Measurements from ENCODE around the gene S1PR4. TPM values are rescaled to one million over a fixed set of nuclear protein-coding genes. Genes with fewer than 3 reads are reported as not detected.

The S1PR4 gene
- total and polyA plus RNA-seq, 2 of the 8 experiments (the other 6 are each of a cell fraction or from before 2014, with no cell fraction given) = not detected

DNA sequence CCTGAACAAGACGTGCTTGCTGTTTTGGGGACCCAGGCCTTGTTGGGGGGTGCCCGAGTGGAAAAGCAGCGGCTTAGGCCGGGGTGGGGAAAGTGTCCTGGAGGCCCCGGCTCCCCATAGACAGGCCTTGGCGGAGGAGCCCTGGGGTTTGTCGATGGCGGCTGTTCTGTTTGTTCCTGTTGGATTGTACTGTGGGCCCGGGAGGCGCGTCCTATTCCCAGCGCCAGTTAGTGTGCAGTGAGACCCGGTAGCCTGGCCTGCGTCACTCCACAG lies 18.3 kb downstream of the S1PR4 start (continued):
- TF ChIP-seq ZNF274 (IDR thresholded peaks at IDR 0.05; ENCODE audit: borderline replicate concordance, extremely low read depth, low read length) = no peak
- no peak for TF ChIP-seq RAD21 (IDR thresholded peaks at IDR 0.05 in 1 of 2, conservative IDR thresholded peaks at IDR 0.05 in 1 of 2; ENCODE audit: low read depth in 2 of 2, low read length in 2 of 2)
- no peak for TF ChIP-seq EGR1 (IDR thresholded peaks at IDR 0.05; ENCODE audit: borderline replicate concordance, low read depth, low read length)
- no peak for TF ChIP-seq SP1 (IDR thresholded peaks at IDR 0.05; ENCODE audit: low read depth, low read length)
- no peak for TF ChIP-seq SP2 (IDR thresholded peaks at IDR 0.05; ENCODE audit: low read length)
- no peak for TF ChIP-seq CEBPB (IDR thresholded peaks at IDR 0.05; ENCODE audit: low read depth, low read length)
- no peak for TF ChIP-seq EP300 (IDR thresholded peaks at IDR 0.05; ENCODE audit: borderline replicate concordance in 1 of 2, low read depth in 2 of 2, low read length in 2 of 2)
- no peak for TF ChIP-seq CBX8 (IDR thresholded peaks at IDR 0.05; ENCODE audit: borderline replicate concordance, low read depth, low read length)
